ENCODE results near the gene DST. TPM values are rescaled to one million over a fixed set of nuclear protein-coding genes. Genes with fewer than 3 reads are reported as not detected.

DST gene
- total RNA-seq, 1 donor from 2014 or later, result 124 TPM

- Mint-ChIP-seq H3K4me1 (peaks cover 7% of the 10 kb centered on the region), H3K36me3 (ENCODE audit: low read depth) (peaks cover 10% of the 10 kb centered on the region), H3K27ac (ENCODE audit: unreplicated experiment) (no peak overlapping the region), H3K4me3 (no peak overlapping the region), H3K27me3 (ENCODE audit: low read depth) (no peaks in the 10 kb centered on the region), H3K9me3 (no peaks in the 10 kb centered on the region)
- DNase-seq (ENCODE audit: low read depth, low spot score), result no peak
- no peak for TF ChIP-seq CTCF (conservative IDR thresholded peaks at IDR 0.05)
Observed at GRCh38 chr6:56574292-56574691, 68.4 kb downstream of the DST start.

GRCh38 chr6:56573624-56574023 lies 69.1 kb downstream of the DST start:
- Mint-ChIP-seq H3K4me1 (peaks cover 7% of the 10 kb centered on the region), H3K36me3 (ENCODE audit: low read depth) (peaks cover 8% of the 10 kb centered on the region), H3K27ac (ENCODE audit: unreplicated experiment) (peak overlapping the region; percentile 31), H3K27me3 (ENCODE audit: low read depth) (no peaks in the 10 kb centered on the region), H3K4me3 (no peak overlapping the region), H3K9me3 (no peaks in the 10 kb centered on the region)
- no peak for TF ChIP-seq CTCF (conservative IDR thresholded peaks at IDR 0.05)
- DNase-seq (ENCODE audit: low read depth, low spot score), result no peak

GRCh38 chr6:56572788-56573471 lies 69.8 kb downstream of the DST start:
- Mint-ChIP-seq H3K4me1 (peaks cover 7% of the 10 kb centered on the region), H3K4me3 (no peak overlapping the region), H3K27ac (ENCODE audit: unreplicated experiment) (no peak overlapping the region), H3K36me3 (ENCODE audit: low read depth) (peaks cover 8% of the 10 kb centered on the region), H3K27me3 (ENCODE audit: low read depth) (no peaks in the 10 kb centered on the region), H3K9me3 (no peaks in the 10 kb centered on the region)
- TF ChIP-seq CTCF (conservative IDR thresholded peaks at IDR 0.05), result no peak
- no peak for DNase-seq (ENCODE audit: low read depth, low spot score)

GRCh38 chr6:56571605-56572004 lies 71.1 kb downstream of the DST start:
- TF ChIP-seq CTCF (conservative IDR thresholded peaks at IDR 0.05), result no peak
- H3K36me3 Mint-ChIP-seq (ENCODE audit: low read depth), result peaks cover 8% of the 10 kb centered on the region
- peaks cover 16% of the 10 kb centered on the region for H3K4me1 Mint-ChIP-seq

GRCh38 chr6:56570413-56571359 lies 72.0 kb downstream of the DST start:
- Mint-ChIP-seq H3K4me1 (peaks cover 15% of the 10 kb centered on the region), H3K36me3 (ENCODE audit: low read depth) (peaks cover 4% of the 10 kb centered on the region), H3K9me3 (no peaks in the 10 kb centered on the region), H3K27ac (ENCODE audit: unreplicated experiment) (no peak overlapping the region), H3K27me3 (ENCODE audit: low read depth) (no peaks in the 10 kb centered on the region), H3K4me3 (no peak overlapping the region)
- TF ChIP-seq CTCF (conservative IDR thresholded peaks at IDR 0.05), result peak; percentile 68
- DNase-seq (ENCODE audit: low read depth, low spot score), result no peak

More at GRCh38 chr6:56571605-56572004, 71.1 kb downstream of the DST start:
- Mint-ChIP-seq H3K4me3 (no peak overlapping the region), H3K9me3 (no peaks in the 10 kb centered on the region), H3K27me3 (ENCODE audit: low read depth) (no peaks in the 10 kb centered on the region), H3K27ac (ENCODE audit: unreplicated experiment) (no peak overlapping the region)
- no peak for DNase-seq (ENCODE audit: low read depth, low spot score)
